GM18517 (cell line): ENCODE measurements around the gene RBM20.

ENCODE experiments used
- ATAC-seq: cut with Tn5 transposase; IDR thresholded peaks from one replicate; pipeline ENCODE4 v1.9.1; 2021; ENCODE audit warnings: mild to moderate bottlenecking, moderate library complexity; ENCODE audit not compliant: unreplicated experiment

The RBM20 gene

DNA sequence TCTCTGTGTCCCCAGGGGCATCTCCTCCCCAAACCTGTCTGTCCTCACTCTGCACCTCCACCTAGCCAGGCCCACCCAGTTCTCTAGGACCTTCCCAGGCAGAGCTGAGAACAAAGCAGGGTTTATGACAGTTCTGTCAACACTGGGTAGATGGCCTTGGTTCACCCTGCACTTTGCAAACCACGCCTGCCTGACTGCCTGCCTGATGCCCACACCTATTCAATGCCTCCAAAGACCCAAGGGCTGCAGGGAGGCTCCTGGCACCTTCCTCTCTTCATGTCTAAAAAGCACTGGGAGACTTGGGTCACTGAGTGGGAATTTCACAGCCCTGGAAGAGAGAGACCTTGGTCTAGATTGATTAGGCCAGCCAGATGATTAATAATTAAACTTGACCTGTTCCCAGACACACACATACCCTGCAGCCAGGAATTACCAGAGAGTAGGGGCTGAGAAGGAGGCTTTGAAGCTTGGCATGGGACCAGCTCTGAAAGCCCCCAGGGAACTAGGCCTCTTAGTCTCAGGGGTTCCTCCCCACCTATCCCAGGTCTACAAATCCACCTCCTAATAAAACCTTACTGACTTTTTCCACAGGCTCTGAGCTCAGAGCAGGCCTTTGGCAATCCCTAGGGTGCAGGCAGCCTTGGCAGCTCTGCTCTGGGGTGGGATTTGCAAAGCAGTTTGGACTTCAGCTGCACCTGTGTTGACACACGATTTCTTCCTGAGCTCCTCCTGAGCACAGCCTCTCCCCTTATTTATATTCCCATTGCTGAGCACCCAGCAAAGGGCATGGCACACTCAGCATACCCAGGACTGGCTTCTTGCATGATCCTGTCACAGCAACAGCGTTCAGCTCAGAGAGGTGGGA, 201.9 kb downstream of the RBM20 start:
- ATAC-seq: no peak

DNA sequence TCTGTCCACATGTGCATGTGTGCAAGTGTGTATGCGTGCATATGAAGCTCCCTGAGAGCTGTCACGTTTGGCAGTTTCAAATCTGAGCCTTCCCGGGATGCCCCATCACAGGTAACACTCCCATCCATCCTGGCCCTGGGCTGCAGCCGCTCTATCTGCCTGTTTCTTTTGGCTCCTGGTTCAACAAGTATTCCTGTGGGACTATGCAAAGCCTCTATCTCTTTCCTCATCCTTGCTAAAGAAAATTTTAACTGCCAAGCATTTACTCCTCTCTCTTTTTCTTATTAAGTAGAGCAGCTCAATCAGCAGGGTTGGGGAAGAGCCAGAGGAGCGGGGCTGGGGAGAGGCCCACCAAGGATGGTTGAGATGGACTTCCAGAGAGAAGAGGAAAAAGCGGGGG, 203.2 kb downstream of the RBM20 start:
- no peak for ATAC-seq

DNA sequence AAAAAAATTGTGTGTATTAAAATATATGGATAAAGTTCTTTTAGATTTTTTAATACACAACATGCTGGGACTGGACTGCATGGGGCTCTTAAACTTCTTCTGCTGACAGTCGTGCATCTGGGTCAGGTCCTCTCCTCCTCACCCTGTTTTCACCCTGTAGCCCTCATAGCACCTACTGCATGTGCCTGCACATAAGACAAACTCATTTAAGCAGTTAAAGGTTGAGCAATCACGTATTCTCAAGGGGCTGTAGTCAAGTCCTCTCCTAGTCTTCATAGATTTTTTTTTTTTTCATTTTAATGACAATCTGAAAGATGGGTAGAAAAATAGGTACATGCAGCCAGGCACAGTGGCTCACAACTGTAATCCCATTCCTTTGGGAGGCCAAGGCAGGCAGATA, 204.0 kb downstream of the RBM20 start:
- no peak for ATAC-seq

DNA sequence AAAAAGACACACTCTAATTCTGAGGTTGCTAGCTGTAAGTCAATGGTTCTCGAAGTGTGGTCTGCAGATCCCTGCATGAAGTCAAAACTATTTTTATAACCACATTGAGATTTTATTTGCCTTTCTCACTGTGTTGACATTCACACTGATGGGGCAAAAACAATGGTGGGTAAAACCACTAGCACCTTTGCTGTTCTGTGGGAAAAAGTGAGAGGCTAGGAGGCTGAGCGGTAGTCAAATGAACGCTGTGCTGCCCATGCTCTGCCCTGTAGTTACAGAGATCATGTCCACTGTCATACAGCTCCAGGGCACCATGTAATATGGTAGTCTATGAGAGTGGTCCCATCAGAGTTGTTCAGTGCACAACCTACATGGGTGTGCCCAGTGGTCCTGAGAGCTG, 206.0 kb downstream of the RBM20 start:
- ATAC-seq: no peak

DNA sequence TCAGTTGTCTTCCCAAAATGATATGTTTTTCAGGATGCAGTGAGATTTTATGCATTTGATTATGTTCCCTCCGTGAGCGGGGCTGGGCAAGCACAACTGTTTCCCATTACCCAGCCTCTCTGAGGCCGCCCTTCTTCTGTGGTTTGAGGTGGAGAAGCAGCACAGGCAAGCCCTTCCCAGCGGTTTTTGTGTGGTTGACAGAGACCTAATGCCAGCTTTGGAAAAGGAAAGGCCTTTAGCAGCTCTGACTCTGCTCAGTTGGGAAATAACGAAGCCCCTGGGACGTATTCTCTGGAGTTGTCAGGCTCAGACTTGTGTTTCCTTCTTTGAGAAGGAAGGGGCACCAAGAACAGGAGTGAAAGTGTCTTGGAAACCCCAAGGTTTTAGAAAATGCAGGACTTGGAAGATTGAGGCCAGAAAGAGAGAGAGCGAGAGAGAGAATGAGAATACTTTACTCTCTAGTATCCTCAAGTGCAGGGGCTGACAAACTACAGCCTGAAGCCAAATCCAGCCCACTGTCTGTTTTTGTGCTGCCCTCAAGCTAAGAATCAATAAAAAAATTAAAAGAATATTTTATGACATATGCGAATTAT, 207.0 kb downstream of the RBM20 start:
- no peak for ATAC-seq

DNA sequence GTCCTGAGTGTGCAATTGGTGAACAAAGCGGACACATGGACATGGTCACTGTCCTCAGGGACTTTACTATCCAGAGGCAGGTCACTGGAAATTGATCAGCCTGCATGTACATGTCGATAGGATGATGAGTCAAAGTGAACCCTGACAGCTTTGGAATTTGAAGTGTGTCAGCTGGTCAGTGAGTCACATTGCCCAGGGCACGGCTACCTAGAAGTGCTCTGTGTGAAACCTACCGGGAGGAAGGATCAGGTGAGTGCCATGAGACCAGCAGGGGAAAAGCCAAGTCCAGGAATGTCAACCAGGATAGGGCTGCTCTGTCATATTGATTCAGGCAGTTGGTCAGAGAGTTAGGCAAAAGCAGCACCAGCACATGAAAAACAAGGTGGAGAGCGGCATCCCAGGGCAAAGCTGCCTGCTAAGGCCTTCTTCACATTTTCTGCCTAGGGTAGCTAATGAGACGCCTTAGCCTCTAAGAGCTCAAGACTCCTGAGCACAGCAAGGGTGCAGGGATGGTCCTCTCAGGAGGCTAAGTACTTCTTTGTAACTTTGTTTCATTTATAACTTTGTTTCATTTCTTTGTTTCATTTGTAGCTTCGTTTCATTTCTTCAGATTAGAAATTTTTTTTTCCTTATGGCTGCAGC, 208.2 kb downstream of the RBM20 start:
- no peak for ATAC-seq

DNA sequence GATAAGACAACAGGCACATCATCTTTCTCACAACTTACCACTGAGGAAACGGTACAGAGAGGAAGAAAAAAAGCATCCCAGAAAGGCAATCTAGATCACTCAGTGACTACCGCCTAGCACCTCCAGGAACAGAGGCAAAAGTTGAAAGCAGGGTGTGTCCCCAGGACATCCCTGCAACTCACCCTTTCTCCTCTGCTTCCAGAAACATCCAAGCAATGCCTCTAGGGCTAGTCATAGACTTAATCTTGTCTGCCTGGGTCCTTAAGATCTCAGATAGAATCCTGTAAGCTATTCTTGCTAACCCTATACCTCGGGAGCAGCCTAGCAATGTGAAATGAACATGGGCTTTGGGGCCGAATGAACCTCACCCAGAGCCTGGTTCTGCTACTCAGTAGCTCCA, 208.8 kb downstream of the RBM20 start:
- no peak for ATAC-seq

DNA sequence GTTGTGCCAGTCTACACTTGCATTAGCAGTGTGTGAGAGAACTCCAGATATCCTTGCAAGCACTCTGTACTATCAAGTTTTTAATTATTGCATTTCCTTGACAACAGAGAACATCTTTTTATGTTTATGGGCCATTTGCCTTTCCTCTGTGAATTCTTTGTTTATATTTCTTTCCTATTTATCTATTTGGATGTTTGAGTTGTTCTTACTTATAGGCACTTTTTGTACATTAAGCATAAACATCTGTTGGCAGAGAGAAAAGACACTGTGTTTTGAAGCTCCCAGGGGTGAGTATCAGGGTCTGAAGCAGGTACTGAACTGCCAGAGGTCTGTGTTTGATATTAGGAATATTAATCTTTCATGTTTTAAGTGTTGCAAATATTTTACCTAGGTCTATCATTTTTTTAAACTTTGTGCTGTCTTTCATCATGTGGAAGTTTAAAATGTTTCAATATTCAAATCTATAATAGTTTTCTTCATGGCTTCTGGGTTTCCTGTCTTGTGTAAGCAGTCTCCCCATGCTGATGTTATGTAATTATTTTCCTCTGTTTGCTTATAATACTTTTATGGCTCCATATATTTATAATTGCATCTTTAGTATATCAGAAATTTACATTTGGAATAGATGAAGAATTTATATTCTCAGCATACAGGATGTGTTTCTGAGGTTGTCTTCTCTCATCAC, 209.9 kb downstream of the RBM20 start:
- no peak for ATAC-seq

DNA sequence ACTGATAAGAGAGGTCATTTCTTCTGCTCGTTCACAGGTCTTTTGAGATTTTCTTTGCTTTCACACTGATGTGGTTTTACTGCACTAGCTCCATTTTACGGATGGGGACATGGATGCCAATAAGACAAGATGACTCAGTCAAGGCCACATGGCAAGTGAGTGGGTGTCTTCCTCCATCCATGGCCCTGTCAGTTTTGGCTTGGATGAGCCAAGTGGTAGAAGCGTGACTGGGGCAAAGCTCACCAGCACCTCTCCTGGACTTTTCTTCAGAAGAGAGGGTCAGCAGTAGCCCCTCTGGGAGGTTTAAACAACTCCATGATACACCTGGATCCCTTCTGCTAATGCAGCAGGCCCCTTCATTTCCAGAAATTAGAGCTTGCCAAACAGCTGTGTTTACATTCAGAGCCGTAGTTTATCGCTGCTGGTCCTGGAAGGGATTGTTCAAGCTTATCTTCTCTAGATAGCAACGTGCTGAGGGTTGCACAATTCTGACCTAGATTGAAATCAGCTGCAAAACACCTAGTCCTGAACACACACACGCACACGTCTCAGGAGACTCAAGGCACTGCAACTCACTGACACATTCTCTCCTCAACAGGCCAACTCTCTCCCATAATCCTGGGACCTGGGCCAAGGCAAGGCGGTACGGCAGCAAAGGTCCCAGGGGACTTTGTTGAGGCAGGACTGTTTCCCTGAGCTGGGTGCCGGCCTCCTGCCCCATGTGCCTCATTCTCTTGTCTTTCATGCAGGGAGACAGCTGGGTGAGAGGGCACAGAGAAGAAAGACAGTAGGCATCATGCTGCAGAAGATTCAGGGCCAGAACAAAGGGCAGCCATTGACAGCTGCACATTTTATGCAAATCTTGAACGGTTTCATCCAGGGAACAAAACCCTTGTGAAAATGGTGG, 213.4 kb downstream of the RBM20 start:
- ATAC-seq: no peak

DNA sequence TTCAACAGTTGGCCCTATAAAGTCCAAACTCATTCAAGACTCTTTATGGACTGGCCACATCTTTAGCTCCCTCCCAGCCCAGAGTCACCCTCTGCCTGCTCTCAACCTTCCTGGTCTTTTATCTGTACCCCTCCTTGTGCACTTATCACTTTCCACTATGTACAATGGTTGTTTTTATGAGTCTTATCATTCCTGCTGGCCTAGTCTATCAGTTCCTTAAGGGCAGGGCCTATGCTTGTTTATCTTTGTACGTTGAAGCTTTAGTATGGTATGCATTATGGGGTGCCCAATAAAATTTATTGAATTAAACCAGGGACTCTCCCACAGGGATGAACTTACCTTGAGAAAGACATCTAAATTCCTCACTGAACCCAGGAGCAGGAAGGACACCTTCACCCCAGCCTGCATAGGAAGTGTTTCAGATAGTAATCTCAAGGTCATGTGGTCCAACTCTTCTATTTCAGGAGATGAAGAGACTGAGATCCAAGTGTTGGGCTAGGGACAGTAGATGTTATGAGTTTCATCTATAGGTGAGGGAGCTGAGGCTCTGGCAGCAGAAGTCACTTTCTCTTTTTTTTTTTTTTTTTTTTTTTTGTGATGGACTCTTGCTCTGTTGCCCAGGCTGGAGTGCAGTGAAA, 214.3 kb downstream of the RBM20 start:
- no peak for ATAC-seq

DNA sequence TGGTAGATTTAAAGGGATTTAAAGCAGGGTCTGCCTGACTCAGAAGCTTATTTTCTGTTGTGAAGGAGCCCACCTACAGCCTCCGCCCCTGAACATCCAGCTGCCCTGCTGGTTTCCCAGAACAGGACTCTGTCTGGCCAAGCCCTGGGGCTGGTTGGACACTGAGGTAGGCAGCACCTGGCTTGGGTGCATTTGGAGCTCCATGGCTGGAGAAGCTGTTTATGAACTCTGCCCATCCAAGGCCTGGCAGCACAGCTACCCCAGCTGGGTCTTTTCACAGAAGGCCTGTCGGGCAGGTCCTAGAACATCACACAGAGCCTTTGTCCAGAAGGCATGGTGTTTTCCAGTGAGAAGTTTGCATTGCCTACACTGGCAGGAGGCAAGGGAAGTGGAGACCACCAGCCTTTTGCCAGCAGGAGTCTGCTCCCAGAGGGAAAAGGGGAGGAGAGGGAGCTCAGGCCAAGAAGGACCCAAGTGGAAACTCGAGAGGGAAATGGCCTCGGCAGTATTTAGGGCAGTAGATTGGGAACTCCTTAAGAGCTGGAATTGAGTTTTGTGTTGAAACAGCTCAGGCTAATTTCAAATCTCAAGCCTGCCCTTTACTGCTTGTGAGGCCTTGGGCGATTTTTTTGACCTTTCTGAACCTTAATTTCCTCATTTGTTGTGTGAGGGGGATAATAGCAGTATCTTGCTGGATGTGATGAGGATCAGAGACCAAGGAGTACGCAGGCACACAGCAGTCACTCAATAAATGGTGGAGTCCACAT, 215.3 kb downstream of the RBM20 start:
- no peak for ATAC-seq

DNA sequence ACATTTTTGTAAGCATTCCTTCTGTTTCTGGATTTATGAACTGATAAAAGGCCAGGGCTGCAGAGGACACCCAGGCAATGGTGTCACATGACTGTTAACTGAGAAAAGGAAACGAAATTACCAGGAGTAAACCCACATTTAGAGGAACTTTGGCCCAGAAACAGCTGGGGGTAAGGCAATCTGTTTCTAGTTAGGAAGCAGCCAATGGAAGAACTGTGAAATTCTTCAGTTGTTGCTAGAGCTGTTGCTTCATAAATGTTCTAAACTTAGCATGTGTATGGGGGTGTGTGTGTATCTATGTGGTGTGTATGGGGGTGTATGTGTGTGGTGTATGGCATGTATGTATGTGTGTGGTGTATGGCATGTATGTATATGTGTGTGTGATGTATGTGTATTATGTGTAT, 215.8 kb downstream of the RBM20 start:
- ATAC-seq: no peak

DNA sequence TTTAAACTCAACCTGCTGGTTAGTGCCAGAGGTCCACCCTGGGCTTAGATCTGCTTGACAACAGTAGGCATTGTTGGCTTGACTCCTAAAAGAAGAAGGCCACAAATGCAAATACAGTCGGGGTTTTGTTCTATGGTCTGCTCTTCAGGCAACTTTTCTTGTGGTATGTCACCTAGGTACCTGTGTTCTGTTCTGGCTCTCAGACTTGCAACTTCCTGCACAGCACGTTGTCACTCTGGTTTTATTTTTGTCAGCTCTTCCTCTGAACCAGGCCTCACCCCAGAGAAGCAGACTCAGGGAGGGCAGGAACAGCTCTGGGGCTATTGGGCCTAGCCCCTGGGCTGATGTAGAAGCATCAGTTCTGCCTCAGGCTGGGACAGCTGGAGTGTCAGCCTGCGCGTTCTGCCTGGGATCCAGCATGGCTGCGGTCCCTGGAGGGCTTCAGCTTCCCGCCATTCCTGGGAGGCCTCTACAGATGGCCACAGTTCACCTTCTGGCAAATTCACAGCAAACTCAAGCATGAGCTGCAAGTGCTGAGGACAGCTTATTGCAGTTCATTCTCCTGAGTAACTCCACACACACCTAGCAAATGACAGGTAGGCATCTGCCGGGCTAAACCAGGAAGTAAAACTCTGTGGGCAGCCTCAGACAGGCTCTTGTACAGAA, 216.6 kb downstream of the RBM20 start:
- peak; percentile 42 for ATAC-seq

DNA sequence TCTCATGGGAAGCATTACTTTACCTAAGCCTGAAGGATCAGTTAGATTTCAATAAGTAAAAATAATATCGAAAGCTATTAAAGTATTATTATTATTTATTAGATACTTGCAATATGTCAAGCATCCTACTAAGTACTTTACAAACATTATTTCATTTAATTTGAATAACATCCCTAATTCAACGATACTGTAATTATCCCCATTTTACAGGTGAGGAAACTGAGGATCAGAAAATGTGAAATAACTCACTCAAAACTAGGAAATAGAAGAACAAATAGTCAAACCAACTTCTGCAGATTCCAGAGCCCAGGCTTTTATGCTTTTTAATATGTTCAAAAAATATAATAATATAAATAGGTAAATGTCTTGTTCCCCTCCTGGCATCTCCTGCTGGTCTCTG, 217.3 kb downstream of the RBM20 start:
- no peak for ATAC-seq

DNA sequence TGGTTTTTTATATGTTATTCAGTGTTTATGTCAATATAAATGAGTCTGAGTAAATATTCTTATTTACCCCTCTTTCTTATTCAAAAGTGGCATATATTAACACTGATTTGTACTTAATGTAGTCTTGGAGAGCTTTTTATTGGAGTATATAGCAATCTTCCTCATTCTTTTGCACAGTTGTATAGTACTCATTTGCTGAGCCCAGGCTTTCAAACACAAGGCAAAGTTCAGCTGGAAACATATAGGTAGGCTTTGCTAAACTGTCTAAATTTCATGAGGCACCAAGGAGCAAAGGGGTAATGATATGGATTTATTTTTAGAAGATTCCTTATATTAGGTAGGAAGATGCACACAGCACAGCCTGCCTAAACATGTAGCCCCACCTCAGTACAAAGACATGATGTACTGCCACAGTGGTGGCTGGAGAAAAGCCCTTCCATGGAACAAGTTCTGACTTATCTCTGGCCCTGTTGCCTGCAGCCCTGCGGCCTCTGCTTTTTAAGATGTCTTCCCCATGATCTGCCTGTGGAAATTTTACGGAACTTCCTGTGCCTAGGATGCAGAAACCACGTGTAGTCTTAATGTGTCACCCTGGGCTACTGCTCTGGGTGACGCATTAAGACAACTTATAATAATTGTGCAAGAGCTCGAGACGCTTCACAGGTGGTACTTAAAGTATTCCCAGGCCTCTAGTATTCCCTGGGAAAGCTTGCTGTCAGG, 218.0 kb downstream of the RBM20 start:
- no peak for ATAC-seq

DNA sequence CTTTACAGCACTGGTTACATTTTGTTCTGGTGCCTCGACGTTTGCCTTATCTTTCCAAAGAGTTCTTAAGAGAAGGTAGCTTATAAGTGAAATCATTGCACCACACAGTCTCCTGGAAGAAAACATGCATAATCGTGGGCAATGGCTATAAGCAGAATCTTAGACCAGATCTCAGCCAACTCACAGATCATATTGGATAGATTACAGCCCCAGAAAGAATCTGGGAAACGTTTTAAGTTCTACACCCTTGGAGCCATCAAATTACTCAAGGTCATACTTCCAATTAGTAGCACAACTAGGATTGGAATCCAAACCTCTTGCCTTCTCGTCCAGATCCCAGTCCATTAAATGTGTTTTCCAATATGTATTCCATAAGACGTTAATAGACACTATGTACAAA, 218.8 kb downstream of the RBM20 start:
- no peak for ATAC-seq

DNA sequence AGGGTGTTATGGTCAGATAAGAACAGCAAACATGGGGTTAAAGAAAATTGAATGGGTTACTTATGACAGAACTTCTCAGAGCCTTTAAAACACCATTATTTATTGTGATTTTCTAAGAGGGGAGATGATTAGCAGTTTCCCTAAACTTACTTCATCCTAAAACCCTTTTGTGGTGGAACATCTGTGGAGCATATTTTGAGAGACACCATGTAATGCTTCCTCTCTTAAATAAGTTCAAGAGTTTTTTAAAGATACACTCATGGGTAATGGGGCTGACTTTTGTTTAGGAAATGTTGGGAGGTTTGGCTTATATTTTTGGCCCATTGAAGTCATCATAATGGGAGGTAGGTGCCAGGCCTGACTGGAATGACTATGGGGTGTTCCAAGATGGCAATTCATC, 219.2 kb downstream of the RBM20 start:
- ATAC-seq: no peak

DNA sequence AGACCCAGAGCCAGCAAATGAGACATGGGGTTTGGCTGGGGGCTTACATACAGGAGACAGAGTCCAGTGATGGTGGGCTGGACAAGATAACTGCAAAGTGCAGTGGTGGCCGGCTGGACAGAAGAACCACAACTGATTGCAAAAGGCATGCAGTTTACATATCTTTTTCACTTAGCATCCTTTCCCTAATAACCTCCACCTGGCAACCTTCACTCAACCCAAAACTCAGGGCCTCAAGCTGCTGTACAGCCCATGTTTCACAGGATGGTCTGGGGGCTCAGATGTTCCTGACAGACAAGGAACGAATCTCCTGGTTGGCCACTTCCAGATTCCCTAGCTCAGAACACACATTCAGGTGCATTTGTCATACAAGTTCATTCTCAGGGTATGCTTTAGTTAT, 219.8 kb downstream of the RBM20 start:
- no peak for ATAC-seq
